Left lung (tissue), 10 donors: Measurements from ENCODE around the gene MALSU1. TPM values are rescaled to one million over a fixed set of nuclear protein-coding genes. Genes with fewer than 3 reads are reported as not detected.

Source experiments
- ATAC-seq: fragments of 200-7000 bp; cut with Tn5 transposase; one replicate; pipeline ENCODE4 v1.9.1; 2020; ENCODE audit warnings: moderate library complexity
- DNase-seq, 4 donors: peaks; one replicate each; pipeline ENCODE4 v3.0.0-alpha.2; 2013 to 2020
- H3K27ac ChIP-seq, 2 donors: fragments of 200-600 bp; sonication (generic) in 1 of 2; one replicate each; pipeline versions ENCODE4 v1.5.0 to v1.8.0; 2020 to 2021
- H3K27me3 ChIP-seq, 2 donors: fragments of 200-600 bp; sonication (generic) in 1 of 2; one replicate each; pipeline versions ENCODE4 v1.5.0 to v1.8.0; 2020 to 2021
- H3K36me3 ChIP-seq, 2 donors: fragments of 200-600 bp; sonication (generic) in 1 of 2; one replicate each; pipeline versions ENCODE4 v1.5.0 to v1.8.0; 2020 to 2021
- H3K4me1 ChIP-seq, 2 donors: fragments of 200-600 bp; one replicate each; pipeline ENCODE4 v1.8.0; 2021
- H3K4me3 ChIP-seq, 2 donors: fragments of 200-600 bp; sonication (generic) in 1 of 2; one replicate each; pipeline versions ENCODE4 v1.5.0 to v1.8.0; 2020 to 2021; ENCODE audit warnings: mild to moderate bottlenecking in 1 of 2
- H3K9me3 ChIP-seq, 2 donors: fragments of 200-600 bp; sonication (generic) in 1 of 2; one replicate each; pipeline versions ENCODE4 v1.5.0 to v1.8.0; 2020 to 2021
- intact Hi-C, 2 donors: fragments of 100-400 bp; cut with DNase I; formaldehyde crosslinking; loops; one replicate each; pipeline versions ENCODE4 v1.11.2 to v1.14.2; 2022
- polyA plus RNA-seq, 6 donors: library from polyadenylated mRNA; unstranded; fragments of 120-200 nt; gene quantifications; one replicate each; pipeline ENCODE4 v1.2.1, GENCODE V29; 2013; ENCODE audit not compliant: insufficient read length in 6 of 6
- total RNA-seq, 2 donors: library from RNA; stranded (reverse); fragmentation: NEBNext Ultra II Directional; extraction: Animal tissue kit (Norgen Biotek cat#: 25700); gene quantifications; one replicate each; pipeline ENCODE4 v1.2.1, GENCODE V29; 2021
- TF ChIP-seq, protein P1 (sequence below), 2 donors: fragments of 200-600 bp; sonication (generic) in 1 of 2; IDR thresholded peaks; one replicate each; pipeline versions ENCODE4 v1.5.0 to v1.8.0; 2021; ENCODE audit warnings: antibody characterized with exemption in 2 of 2
- donor health status: DM: no; HTN: yes; CAD: no.
- donor health status: DM: no; HTN: no; CAD: no.

Gene MALSU1
- total and polyA plus RNA-seq, 8 donors: 46.3 to 55.1 (median 48.3) TPM

DNA sequence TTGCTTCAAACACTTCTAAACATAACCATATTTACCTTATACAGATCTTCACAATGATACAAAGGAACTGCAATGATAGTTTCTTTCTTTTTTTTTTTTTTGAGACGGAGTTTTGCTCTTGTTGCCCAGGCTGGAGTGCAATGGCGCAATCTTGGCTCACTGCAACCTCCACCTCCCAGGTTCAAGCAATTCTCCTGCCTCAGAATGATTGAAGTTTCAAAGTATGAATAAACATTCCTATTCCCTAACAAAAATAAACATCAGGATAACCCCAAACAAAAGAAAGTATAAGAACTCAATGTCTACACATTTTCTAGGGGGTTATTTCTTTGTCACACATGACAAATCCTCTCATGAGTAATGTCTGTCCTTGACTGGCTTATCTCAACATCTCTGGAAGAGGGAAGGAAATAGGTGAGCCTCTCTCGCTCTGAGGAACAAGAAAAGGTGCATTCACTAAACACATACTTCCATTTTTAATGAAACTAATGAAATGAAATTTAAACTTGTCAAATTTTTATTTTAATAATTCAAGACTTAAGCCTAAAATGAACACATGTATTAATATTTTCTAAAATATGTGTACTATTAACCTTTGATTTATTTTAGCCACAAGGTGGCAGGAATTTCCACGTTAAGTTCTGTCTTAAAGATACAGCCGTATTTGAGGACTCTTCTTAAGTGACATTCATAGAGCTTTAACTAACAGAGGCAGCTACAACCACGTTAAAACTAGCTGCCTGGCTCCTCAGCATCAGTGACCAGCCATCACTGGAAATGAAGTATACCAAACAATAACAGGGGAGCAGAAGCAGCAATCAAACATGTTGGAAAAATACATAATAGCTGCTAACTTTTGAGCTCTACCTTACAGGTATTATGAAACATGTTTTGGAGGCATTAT lies 58.3 kb downstream of the MALSU1 start:
- TF ChIP-seq, protein P1, sequence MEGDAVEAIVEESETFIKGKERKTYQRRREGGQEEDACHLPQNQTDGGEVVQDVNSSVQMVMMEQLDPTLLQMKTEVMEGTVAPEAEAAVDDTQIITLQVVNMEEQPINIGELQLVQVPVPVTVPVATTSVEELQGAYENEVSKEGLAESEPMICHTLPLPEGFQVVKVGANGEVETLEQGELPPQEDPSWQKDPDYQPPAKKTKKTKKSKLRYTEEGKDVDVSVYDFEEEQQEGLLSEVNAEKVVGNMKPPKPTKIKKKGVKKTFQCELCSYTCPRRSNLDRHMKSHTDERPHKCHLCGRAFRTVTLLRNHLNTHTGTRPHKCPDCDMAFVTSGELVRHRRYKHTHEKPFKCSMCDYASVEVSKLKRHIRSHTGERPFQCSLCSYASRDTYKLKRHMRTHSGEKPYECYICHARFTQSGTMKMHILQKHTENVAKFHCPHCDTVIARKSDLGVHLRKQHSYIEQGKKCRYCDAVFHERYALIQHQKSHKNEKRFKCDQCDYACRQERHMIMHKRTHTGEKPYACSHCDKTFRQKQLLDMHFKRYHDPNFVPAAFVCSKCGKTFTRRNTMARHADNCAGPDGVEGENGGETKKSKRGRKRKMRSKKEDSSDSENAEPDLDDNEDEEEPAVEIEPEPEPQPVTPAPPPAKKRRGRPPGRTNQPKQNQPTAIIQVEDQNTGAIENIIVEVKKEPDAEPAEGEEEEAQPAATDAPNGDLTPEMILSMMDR (IDR thresholded peaks at IDR 0.05): peak in 1 of 2 donors; percentile 19
- H3K27me3 ChIP-seq: no peaks in the 10 kb centered on the region
- H3K27ac ChIP-seq: peak overlapping the region in 1 of 2 donors; percentile 15
- no peaks in the 10 kb centered on the region for H3K36me3 ChIP-seq
- H3K4me3 ChIP-seq: no peak overlapping the region
- ATAC-seq: peak; percentile 89
- intact Hi-C loops: no loop called here
- peak in 1 of 4 donors; percentile 52 for DNase-seq
- no peaks in the 10 kb centered on the region for H3K9me3 ChIP-seq
- no peaks in the 10 kb centered on the region for H3K4me1 ChIP-seq

DNA sequence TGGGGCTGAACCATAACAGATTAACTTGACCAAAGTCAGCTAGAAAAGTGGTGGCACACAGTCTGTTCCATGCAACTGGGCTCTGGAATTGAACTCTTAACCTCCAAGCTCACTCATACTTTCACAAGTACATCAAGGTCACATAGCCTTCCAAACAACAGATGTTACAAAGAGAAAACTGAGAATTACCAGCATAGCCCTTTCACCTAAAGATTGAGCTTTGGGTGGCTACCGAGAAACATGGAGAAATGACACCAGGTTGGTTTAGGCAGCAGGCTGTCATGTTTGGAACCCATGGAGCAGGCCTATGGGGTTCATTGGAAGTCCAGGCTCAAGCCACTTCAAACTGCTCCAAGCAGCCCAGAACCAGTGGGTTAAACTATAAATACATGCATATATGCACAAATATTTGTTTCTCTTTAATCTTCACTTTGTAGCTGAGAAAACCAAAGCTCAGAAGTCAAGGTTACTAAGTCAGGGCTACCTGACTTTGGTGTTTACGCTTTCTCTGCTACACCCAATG lies 59.1 kb downstream of the MALSU1 start:
- intact Hi-C loops: no loop called here
- Histone ChIP-seq H3K27ac (no peak overlapping the region), H3K4me3 (no peak overlapping the region), H3K27me3 (no peaks in the 10 kb centered on the region), H3K9me3 (no peaks in the 10 kb centered on the region), H3K4me1 (no peaks in the 10 kb centered on the region), H3K36me3 (no peaks in the 10 kb centered on the region)
- no peak for ATAC-seq
- TF ChIP-seq, protein P1 (IDR thresholded peaks at IDR 0.05): no peak
- DNase-seq: no peak

Other genes with a start within 250 kb of the MALSU1 start
- gene KLHL7, start 193.6 kb upstream of the MALSU1 start, total RNA-seq: 10 to 100 TPM; 18.1 to 23.3 TPM
- 10 to 100 TPM; 44.1 to 55.9 (median 49.1) TPM for gene KLHL7, start 193.6 kb upstream of the MALSU1 start, polyA plus RNA-seq
- gene NUP42, start 117.3 kb upstream of the MALSU1 start, total RNA-seq: 10 to 100 TPM; 23.3 to 33.6 TPM
- gene NUP42, start 117.3 kb upstream of the MALSU1 start, polyA plus RNA-seq: 10 to 100 TPM; 55.9 to 82.4 (median 64.0) TPM
- gene GPNMB, start 52.6 kb upstream of the MALSU1 start, total RNA-seq: 100 to 1,000 TPM; 236 to 290 TPM
- 1 to 10 TPM; 2.0 to 4.7 (median 3.0) TPM for gene GPNMB, start 52.6 kb upstream of the MALSU1 start, polyA plus RNA-seq
- 1 to 10 TPM; 1.8 to 2.0 TPM for gene IGF2BP3, start 171.2 kb downstream of the MALSU1 start, total RNA-seq
- 10 to 100 TPM; 55.8 to 63.2 (median 58.3) TPM for gene IGF2BP3, start 171.2 kb downstream of the MALSU1 start, polyA plus RNA-seq
- 10 to 100 TPM; 68.1 to 75.8 TPM for gene TRA2A, start 232.6 kb downstream of the MALSU1 start, total RNA-seq
- gene TRA2A, start 232.6 kb downstream of the MALSU1 start, polyA plus RNA-seq: 100 to 1,000 TPM; 232 to 312 (median 261) TPM